RPMI8226 (cell line): ENCODE measurements around the gene KAZN.
A peak's percentile ranks its signal among the peaks of the same experiment; 100 is the strongest.
"Not testable (repeated sequence)": the region's sequence is repeated elsewhere in the genome, so short reads cannot be mapped to it uniquely, and the experiment has no call there.

Source experiments
- DNase-seq: peaks from one replicate; pipeline ENCODE4 v3.0.0-alpha.2; 2015

KAZN gene

GRCh38 chr1:14963791-14964710, 365.6 kb downstream of the KAZN start:
- DNase-seq = not testable (repeated sequence)

- no peak for DNase-seq
Measured at GRCh38 chr1:14964711-14965055, 366.2 kb downstream of the KAZN start.

GRCh38 chr1:14968251-14968851, 369.9 kb downstream of the KAZN start:
- no peak for DNase-seq

- no peak for DNase-seq
Measured at GRCh38 chr1:14969006-14969405, 370.5 kb downstream of the KAZN start.

- no peak for DNase-seq
Measured at GRCh38 chr1:14970115-14970798, 371.8 kb downstream of the KAZN start.

GRCh38 chr1:14970799-14971141, 372.3 kb downstream of the KAZN start:
- DNase-seq = no peak

GRCh38 chr1:14971221-14971620, 372.7 kb downstream of the KAZN start:
- DNase-seq = no peak

GRCh38 chr1:14972107-14972506, 373.6 kb downstream of the KAZN start:
- no peak for DNase-seq

- no peak for DNase-seq
Measured at GRCh38 chr1:14973773-14974172, 375.3 kb downstream of the KAZN start.

- DNase-seq = no peak
Measured at GRCh38 chr1:14974361-14974760, 375.9 kb downstream of the KAZN start.

GRCh38 chr1:14975119-14975518, 376.6 kb downstream of the KAZN start:
- no peak for DNase-seq

- no peak for DNase-seq
Measured at GRCh38 chr1:14976256-14976655, 377.8 kb downstream of the KAZN start.

- DNase-seq = peak; percentile 34
Measured at GRCh38 chr1:14977338-14977931, 378.9 kb downstream of the KAZN start.

- DNase-seq = no peak
Measured at GRCh38 chr1:14980621-14981218, 382.2 kb downstream of the KAZN start.

GRCh38 chr1:14982029-14982428, 383.5 kb downstream of the KAZN start:
- DNase-seq = no peak

GRCh38 chr1:14983277-14983676, 384.8 kb downstream of the KAZN start:
- no peak for DNase-seq

GRCh38 chr1:14986168-14986567, 387.7 kb downstream of the KAZN start:
- no peak for DNase-seq

GRCh38 chr1:14987829-14988603, 389.5 kb downstream of the KAZN start:
- DNase-seq = no peak

GRCh38 chr1:14988636-14989035, 390.2 kb downstream of the KAZN start:
- no peak for DNase-seq

GRCh38 chr1:14989931-14990728, 391.6 kb downstream of the KAZN start:
- DNase-seq = no peak

- no peak for DNase-seq
Measured at GRCh38 chr1:14993414-14993813, 394.9 kb downstream of the KAZN start.

GRCh38 chr1:14994148-14994547, 395.7 kb downstream of the KAZN start:
- DNase-seq = no peak
